Stimulated activated CD4-positive, alpha-beta T cell treated with anti-CD3 and anti-CD28 coated beads, Interleukin-12 subunit alpha, Interleukin-12 subunit beta, amount 100 ng/mL, for 24 hours (primary cell): ENCODE results near the gene APOOL.

Source experiments
- DNase-seq, 2 experiments: peaks; one replicate each; pipeline ENCODE4 v3.0.0-alpha.2; 2020; ENCODE audit warnings: low read depth in 2 of 2

The APOOL gene

DNA sequence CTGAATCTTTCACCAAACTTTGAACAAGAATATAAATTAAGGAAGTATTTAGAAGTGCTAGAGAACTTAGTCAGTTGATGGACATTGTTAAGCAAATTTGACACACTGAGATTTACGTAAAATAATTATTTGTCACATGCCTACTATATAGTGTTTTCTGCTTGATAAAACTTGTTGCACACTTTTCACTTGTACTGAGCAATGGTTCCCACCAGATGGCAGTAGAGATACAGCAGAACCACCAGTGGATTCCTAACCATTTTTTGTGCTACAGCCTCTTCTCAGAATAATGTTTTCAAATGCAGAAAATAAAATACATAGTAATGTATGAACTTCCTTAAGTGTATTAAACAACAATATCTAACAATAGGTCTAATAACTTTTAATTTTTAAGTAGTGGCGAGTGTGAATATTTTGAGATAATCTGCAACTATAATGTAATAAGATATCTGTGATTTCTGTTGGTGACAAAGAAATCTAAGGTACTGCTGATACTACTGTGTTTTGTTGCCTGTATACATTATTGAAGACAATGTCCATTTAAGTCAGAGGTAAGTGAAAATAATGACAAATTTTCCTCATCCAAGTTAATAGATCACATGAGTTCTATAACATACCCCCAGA is 81.2 kb downstream of the APOOL start:
- DNase-seq: no peak

DNA sequence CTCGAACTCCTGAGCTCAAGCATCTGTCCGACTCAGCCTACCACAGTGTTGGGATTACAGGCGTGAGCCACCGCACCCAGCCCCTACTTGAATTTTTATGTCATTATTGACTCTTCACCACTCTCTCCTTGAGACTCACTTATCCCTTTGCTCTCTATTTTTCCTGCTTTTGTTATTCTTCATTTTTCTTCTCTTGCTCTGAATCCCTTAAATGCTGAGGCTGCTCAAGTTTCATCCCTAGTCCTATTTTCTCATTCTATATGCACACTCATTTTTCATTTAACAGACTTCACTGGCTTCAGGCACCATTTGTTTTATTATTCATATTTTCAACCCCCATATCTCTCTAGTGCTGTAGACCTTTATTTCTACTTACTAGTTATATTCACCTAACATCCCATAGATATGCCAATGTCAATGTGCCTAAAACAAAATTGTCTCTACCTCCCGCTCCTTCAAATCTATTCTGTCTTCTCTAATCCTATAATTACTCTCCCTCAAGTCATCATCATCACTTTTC is 85.7 kb downstream of the APOOL start:
- no peak for DNase-seq

- no peak for DNase-seq
Observed at GRCh38 chrX:85107407-85107806, 103.7 kb downstream of the APOOL start.

GRCh38 chrX:85108165-85108564 is 104.5 kb downstream of the APOOL start:
- DNase-seq: no peak

- DNase-seq: no peak
Observed at GRCh38 chrX:85109235-85109634, 105.6 kb downstream of the APOOL start.

- no peak for DNase-seq
Observed at GRCh38 chrX:85111347-85111746, 107.7 kb downstream of the APOOL start.

GRCh38 chrX:85112293-85112692 is 108.6 kb downstream of the APOOL start:
- DNase-seq: no peak

DNA sequence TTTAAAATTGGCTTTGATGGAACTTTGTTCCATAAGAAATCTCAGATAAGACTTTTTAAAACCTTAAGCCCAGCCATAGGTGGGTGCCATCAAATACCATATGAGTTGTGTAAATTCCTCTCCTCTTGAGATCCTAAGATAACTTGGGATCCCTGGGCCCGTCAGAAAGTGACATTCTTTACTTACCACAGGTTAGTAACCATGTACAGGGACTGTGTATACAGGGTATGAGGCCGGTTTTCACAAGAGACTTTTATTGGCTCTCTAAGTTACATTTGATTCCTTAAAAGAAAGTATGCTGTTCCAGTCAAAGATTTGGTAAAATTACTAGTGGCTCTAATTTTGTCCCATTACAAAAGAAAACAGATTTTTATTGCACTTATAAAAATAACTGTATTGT is 110.1 kb downstream of the APOOL start:
- no peak for DNase-seq

DNA sequence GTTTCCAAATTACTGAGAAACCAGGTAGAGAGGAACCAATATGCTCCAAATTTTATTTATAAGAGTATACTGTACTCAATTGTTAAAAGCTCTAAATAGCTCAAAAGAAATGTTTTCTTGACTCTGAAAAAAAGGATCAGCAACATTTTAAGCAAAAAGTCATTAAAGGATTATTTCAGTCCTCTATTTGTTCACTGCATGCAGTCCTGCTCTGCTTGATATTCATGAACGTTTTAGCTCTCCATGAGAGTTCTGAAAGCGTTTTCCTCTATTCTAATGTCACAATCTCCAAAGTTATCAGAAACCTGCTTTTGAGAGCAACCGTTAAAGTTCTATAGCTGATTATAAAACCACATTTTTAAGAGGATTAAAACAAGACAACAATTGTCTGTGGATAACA is 110.5 kb downstream of the APOOL start:
- no peak for DNase-seq

GRCh38 chrX:85114776-85115175 is 111.1 kb downstream of the APOOL start:
- no peak for DNase-seq

GRCh38 chrX:85115252-85115651 is 111.6 kb downstream of the APOOL start:
- DNase-seq: no peak

DNA sequence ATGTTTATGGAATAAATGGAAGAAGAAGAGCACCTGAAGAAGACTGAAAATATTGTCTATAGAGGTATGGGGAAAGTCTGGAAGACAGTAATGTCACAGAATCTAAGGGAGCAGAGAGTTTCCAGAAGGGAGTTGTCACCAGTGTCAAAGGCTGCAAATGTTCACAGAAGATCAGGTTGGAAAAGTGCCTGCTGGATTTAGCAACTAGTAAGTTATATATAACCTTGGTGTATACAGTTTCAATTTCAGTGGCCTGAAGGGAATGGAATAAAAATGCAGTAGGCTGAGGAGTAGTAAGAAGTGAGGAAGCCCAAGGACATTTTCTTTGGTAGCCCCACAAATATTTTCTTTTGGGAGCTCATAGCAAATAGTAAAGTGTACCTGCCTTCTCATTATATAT is 132.7 kb downstream of the APOOL start:
- DNase-seq: no peak

DNA sequence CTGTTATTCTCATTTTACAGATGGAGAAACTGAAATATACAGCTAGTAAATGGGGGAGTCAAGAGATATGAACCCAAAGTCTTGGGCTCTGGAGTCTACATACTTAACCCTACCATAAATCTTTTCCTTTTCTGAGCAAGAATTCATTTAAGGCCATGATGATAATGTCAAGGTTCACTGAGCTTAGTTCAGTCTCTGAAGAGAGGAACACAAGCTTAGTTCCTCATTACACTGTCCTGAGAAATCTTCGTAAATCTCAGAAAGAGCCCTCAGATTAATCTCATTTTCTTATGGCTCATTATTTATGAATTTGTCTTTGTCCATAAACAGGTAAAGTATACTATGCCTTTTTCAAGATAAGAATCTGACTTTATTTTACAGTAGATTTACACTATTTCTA is 135.7 kb downstream of the APOOL start:
- no peak for DNase-seq

GRCh38 chrX:85140964-85141363 is 137.3 kb downstream of the APOOL start:
- DNase-seq: no peak
